IMR-90 (cell line): ENCODE measurements around the gene KBTBD8.

Experiments
- CTCF ChIP-seq: conservative IDR thresholded peaks from 2 replicates; pipeline ENCODE4 v1.5.1; 2012; ENCODE audit warnings: mild to moderate bottlenecking, low read depth, low read length, improper control_type of control experiment
- MAZ ChIP-seq: IDR thresholded peaks from 2 replicates; pipeline ENCODE4 v1.6.1; 2012; ENCODE audit warnings: low read depth, mild to moderate bottlenecking, low read length, improper control_type of control experiment, moderate library complexity, borderline replicate concordance
- MXI1 ChIP-seq: IDR thresholded peaks from 2 replicates; pipeline ENCODE4 v1.6.1; 2012; ENCODE audit warnings: low read depth, mild to moderate bottlenecking, low read length, moderate library complexity, borderline replicate concordance
- POLR2A ChIP-seq: IDR thresholded peaks from 2 replicates; pipeline ENCODE4 v1.6.1; 2012; ENCODE audit warnings: mild to moderate bottlenecking, low read depth, low read length
- RCOR1 ChIP-seq: IDR thresholded peaks from 2 replicates; pipeline ENCODE4 v1.6.1; 2012; ENCODE audit warnings: mild to moderate bottlenecking, low read length, improper control_type of control experiment; ENCODE audit not compliant: insufficient replicate concordance
- RFX5 ChIP-seq: IDR thresholded peaks from 2 replicates; pipeline ENCODE4 v1.8.0; 2012; ENCODE audit warnings: low read depth, mild to moderate bottlenecking, low read length, moderate library complexity
- SMC3 ChIP-seq: fragments of 150-350 bp; IDR thresholded peaks from 2 replicates; pipeline ENCODE4 v1.6.1; 2016; ENCODE audit warnings: low read depth, mild to moderate bottlenecking, antibody characterized with exemption, low read length, moderate library complexity
- TF ChIP-seq, protein P1 (sequence below): fragments of 150-350 bp; IDR thresholded peaks from 2 replicates; pipeline ENCODE4 v1.6.1; 2017; ENCODE audit warnings: mild to moderate bottlenecking, antibody characterized with exemption, low read length, low read depth

- TF ChIP-seq POLR2A: no peak
- no peak for TF ChIP-seq CTCF
- TF ChIP-seq, protein P1, sequence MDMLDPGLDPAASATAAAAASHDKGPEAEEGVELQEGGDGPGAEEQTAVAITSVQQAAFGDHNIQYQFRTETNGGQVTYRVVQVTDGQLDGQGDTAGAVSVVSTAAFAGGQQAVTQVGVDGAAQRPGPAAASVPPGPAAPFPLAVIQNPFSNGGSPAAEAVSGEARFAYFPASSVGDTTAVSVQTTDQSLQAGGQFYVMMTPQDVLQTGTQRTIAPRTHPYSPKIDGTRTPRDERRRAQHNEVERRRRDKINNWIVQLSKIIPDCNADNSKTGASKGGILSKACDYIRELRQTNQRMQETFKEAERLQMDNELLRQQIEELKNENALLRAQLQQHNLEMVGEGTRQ: no peak
- no peak for TF ChIP-seq MAZ
- TF ChIP-seq MXI1: no peak
- no peak for TF ChIP-seq RCOR1
- no peak for TF ChIP-seq SMC3
- TF ChIP-seq RFX5: no peak
These were observed 61.3 kb downstream of the KBTBD8 start for GRCh38 chr3:67059443-67059842.
